Left ventricle myocardium superior (tissue), 1 donor: ENCODE results near the gene ADGRL3. TPM values are rescaled to one million over a fixed set of nuclear protein-coding genes. Genes with fewer than 3 reads are reported as not detected.
"Not testable (repeated sequence)": the region's sequence is repeated elsewhere in the genome, so short reads cannot be mapped to it uniquely, and the experiment has no call there.

Experiments used
- ATAC-seq: fragments of 200-7000 bp; cut with Tn5 transposase; one replicate; pipeline ENCODE4 v1.9.1; 2020; ENCODE audit warnings: mild to moderate bottlenecking, moderate library complexity
- DNase-seq: peaks from one replicate; pipeline ENCODE4 v3.0.0-alpha.2; 2020
- intact Hi-C: fragments of 100-400 bp; cut with micrococcal nuclease; formaldehyde crosslinking; loops from one replicate; pipeline ENCODE4 v1.11.0; 2022
- total RNA-seq: library from RNA; stranded (reverse); fragmentation: NEBNext Ultra II Directional; extraction: Animal tissue kit (Norgen Biotek cat#: 25700); gene quantifications from one replicate; pipeline ENCODE4 v1.2.1, GENCODE V29; 2021
- donor health status: DM: no; HTN: yes; CAD: no; lungs with severe emphysema.

Gene ADGRL3
- total RNA-seq, 1 donor from 2014 or later = 5.1 TPM

DNA sequence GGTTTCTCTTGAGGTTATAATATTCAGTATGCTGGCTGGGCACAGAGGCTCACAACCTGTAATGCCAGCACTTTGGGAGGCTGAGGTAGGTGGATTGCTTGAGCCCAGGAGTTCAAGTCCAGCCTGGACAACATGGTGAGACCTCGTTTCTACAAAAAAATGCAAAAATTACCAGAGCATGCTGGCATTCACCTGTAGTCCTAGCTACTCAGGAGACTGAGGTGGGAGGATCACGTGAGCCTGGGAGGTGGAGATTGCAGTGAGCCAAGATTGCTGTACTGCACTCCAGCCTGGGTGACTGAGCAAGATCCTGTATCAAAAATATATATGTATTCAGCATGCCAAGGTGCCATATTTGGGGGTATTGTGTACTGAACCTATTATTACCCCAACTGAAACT is 552.5 kb downstream of the ADGRL3 start:
- intact Hi-C loops = no loop called here
- no peak for ATAC-seq

GRCh38 chr4:61753739-61754138 is 553.6 kb downstream of the ADGRL3 start:
- intact Hi-C loops = no loop called here
- ATAC-seq = no peak

More for the DNA sequence above, 552.5 kb downstream of the ADGRL3 start:
- DNase-seq = no peak

DNA sequence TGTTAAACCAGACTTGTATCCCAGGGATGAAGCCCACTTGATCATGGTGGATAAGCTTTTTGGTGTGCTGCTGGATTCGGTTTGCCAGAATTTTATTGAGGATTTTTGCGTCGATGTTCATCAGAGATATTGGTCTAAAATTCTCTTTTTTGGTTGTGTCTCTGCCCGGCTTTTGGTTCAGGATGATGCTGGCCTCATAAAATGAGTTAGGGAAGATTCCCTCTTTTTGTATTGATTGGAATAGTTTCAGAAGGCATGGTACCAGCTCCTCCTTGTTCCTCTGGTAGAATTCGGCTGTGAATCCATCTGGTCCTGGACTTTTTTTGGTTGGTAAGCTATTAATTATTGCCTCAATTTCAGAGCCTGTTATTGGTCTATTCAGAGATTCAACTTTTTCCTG is 556.8 kb downstream of the ADGRL3 start:
- DNase-seq, ATAC-seq, intact Hi-C loops: not testable (repeated sequence)

More at GRCh38 chr4:61753739-61754138, 553.6 kb downstream of the ADGRL3 start:
- DNase-seq = no peak

DNA sequence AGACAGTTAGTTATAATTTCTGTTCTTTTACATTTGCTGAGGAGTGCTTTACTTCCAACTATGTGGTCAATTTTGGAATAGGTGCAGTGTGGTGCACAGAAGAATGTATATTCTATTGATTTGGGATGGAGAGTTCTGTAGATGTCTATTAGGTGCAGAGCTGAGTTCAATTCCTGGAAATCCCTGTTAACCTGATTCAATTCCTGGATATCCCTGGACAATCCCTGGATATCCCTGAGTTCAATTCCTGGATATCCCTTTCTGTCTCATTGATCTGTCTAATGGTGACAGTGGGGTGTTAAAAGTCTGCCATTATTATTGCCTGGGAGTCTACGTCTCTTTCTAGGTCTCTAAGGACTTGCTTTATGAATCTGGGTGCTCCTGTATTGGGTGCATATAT is 557.9 kb downstream of the ADGRL3 start:
- ATAC-seq, DNase-seq, intact Hi-C loops: not testable (repeated sequence)

DNA sequence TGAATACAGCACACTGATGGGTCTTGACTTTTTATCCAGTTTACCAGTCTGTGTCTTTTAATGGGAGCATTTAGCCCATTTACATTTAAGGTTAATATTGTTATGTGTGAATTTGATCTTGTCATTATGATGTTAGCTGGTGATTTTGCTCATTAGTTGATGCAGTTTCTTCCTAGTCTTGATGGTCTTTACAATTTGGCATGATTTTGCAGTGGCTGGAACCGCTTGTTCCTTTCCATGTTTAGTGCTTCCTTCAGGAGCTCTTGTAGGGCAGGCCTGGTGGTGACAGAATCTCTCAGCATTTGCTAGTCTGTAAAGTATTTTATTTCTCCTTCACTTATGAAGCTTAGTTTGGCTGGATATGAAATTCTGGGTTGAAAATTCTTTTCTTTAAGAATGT is 558.5 kb downstream of the ADGRL3 start:
- intact Hi-C loops = not testable (repeated sequence)

GRCh38 chr4:61759245-61759644 is 559.1 kb downstream of the ADGRL3 start:
- ATAC-seq, intact Hi-C loops, DNase-seq: not testable (repeated sequence)

More for the DNA sequence above, 558.5 kb downstream of the ADGRL3 start:
- not testable (repeated sequence) for ATAC-seq, DNase-seq

DNA sequence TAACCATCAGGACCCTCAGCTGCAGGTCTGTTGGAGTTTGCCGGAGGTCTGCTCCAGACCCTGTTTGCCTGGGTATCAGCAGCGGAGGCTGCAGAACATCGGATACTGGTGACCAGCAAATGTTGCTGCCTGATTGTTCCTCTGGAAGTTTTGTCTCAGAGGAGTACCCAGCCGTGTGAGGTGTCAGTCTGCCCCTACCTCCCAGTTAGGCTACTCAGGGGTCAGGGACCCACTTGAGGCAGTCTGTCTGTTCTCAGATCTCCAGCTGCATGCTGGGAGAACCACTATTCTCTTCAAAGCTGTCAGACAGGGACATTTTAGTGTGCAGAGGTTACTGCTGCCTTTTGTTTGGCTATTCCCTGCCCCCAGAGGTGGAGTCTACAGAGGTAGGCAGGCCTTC is 559.8 kb downstream of the ADGRL3 start:
- ATAC-seq, DNase-seq, intact Hi-C loops: not testable (repeated sequence)

- DNase-seq = no peak
- intact Hi-C loops = no loop called here
- no peak for ATAC-seq
Measured at GRCh38 chr4:61760820-61761219, 560.7 kb downstream of the ADGRL3 start.

GRCh38 chr4:61762722-61763627 is 562.8 kb downstream of the ADGRL3 start:
- DNase-seq (no peak), ATAC-seq (no peak)
- intact Hi-C loops = no loop called here

DNA sequence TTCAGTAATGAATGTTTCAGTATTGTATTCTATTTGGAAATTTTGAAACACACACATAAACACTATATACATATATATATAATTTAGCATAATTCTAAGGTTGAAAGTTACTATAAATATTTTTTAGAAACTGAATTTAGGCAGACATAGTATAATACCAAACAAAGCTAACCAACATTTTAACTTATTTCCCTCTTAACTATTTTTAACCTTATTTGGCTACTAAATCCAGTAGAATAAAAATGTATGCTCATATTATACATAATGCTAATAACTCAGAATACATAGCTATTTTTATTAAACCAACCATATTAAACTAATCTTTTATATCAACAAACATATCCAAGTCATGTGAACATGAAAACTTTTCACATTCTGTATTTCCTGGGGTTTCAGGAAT is 563.6 kb downstream of the ADGRL3 start:
- ATAC-seq (no peak), DNase-seq (no peak)
- intact Hi-C loops = no loop called here

DNA sequence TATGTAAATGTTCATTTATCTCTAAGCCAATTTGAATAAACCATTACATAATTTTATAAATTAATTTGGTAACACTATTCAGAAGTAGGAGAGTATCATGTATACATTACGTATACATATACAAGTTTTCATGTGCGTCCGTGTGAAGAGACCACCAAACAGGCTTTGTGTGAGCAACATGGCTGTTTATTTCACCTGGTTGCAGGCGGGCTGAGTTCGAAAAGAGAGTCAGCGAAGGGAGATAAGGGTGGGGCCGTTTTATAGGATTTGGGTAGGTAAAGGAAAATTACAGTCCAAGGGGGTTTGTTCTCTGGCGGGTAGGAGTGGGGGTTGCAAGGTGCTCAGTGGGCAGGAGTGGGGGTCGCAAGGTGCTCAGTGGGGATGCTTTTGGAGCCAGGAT is 564.0 kb downstream of the ADGRL3 start:
- DNase-seq, ATAC-seq, intact Hi-C loops: not testable (repeated sequence)

DNA sequence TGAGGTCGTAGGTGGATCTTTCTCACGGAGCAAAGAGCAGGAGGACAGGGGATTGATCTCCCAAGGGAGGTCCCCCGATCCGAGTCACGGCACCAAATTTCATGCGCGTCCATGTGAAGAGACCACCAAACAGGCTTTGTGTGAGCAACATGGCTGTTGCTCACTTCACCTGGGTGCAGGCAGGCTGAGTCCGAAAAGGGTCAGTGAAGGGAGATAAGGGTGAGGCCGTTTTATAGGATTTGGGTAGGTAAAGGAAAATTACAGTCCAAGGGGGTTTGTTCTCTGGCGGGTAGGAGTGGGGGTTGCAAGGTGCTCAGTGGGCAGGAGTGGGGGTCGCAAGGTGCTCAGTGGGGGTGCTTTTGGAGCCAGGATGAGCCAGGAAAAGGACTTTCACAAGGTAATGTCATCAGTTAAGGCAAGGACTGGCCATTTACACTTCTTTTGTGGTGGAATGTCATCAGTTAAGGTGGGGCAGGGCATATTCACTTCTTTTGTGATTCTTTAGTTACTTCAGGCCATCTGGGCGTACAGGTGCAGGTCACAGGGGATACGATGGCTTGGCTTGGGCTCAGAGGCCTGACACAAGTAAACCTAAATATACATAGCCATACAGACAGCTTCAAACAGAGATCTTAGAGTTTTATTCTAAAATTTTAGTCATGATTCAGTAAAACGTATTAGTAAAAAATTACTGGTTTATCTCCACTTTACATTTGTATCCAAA is 569.5 kb downstream of the ADGRL3 start:
- ATAC-seq, DNase-seq, intact Hi-C loops: not testable (repeated sequence)

DNA sequence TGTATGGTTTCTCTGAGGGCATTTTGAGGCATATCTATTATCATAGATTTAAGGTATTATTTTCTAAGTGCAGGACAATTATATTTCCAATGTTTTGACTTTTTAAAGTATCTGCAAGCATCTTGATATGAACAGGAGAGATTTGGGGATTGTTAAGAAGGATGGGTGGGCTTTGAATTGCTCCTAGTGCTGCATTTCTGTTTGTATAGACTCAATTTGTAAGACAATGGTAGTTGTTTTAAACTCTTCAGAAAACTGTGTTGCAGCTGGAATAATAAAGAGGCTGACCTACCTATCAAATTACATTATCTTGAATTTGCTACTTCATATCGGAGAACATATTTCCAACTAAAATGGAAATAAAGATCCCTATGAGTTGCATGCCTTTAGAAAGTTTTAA is 570.3 kb downstream of the ADGRL3 start:
- intact Hi-C loops = no loop called here
- ATAC-seq (no peak), DNase-seq (no peak)

- no peak for DNase-seq
- intact Hi-C loops = no loop called here
- ATAC-seq = no peak
Measured at GRCh38 chr4:61771056-61771455, 570.9 kb downstream of the ADGRL3 start.

GRCh38 chr4:61772126-61772525 is 572.0 kb downstream of the ADGRL3 start:
- ATAC-seq = no peak
- intact Hi-C loops = no loop called here
- DNase-seq = no peak

DNA sequence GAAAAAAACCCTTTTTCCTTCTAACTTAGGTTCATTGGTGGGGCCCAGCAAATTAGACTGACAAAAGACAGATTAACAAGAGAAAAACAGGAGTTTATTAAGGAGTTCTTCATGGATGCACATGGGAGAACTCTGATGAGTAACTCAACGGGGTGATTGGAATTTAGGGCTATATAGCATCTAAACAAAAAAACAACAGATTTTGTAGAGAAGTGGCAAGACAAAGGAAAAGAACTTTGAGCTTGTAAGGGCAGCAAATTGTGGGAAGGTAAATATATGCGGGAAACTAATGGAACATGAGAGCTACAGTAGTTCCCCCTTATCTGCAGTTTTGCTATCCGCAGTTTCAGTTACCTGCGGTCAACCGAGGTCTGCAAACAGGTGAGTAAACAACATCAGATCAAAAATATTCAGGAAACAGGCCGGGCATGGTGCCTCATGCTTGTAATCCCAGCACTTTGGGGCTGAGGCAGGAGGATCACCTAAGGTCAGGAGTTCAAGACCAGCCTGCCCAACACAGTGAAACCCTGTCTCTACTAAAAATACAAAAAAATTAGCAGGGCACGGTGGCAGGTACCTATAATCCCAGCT is 573.6 kb downstream of the ADGRL3 start:
- intact Hi-C loops = no loop called here
- no peak for ATAC-seq
- DNase-seq = no peak

- ATAC-seq (no peak), DNase-seq (no peak)
- intact Hi-C loops = no loop called here
Measured at GRCh38 chr4:61782133-61782532, 582.0 kb downstream of the ADGRL3 start.

DNA sequence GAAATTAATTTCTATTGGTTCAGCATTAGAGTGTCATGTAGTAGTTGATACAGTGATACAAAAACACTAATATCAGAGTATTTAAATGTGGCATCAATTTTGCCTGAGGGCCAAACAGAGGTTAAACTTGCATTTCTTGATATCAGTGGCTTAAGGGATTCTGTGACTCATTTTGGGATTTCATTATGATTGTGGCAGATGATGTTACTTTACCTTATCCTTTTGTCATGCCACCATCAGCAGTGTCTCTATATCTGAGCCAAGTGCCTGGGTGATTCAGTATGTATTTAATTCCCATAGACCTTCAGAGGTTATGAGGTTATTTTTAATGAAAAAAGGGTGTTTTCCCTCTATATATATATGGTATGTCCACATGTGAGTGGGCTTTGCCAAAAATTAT is 582.9 kb downstream of the ADGRL3 start:
- no peak for ATAC-seq
- DNase-seq = no peak
- intact Hi-C loops = no loop called here

GRCh38 chr4:61785761-61786160 is 585.6 kb downstream of the ADGRL3 start:
- ATAC-seq = no peak
- no peak for DNase-seq
- intact Hi-C loops = no loop called here

GRCh38 chr4:61786211-61786610 is 586.1 kb downstream of the ADGRL3 start:
- no peak for ATAC-seq
- intact Hi-C loops = no loop called here

More at GRCh38 chr4:61786211-61786610, 586.1 kb downstream of the ADGRL3 start:
- DNase-seq = no peak
